M059J (cell line): ENCODE measurements around the gene CDC14B. TPM values are rescaled to one million over a fixed set of nuclear protein-coding genes. Genes with fewer than 3 reads are reported as not detected.

Experiments used
- DNase-seq: peaks from one replicate; pipeline ENCODE4 v3.0.0-alpha.2; 2012; ENCODE audit warnings: low read depth
- total RNA-seq: library from RNA; depleted of rRNA; stranded (reverse); fragments of >200 nt; shearing (Covaris generic); gene quantifications from 2 replicates; pipeline ENCODE4 v1.2.3, GENCODE V29; 2014

Gene CDC14B
- total RNA-seq, 1 experiment from 2014 or later: 28.6 TPM

DNA sequence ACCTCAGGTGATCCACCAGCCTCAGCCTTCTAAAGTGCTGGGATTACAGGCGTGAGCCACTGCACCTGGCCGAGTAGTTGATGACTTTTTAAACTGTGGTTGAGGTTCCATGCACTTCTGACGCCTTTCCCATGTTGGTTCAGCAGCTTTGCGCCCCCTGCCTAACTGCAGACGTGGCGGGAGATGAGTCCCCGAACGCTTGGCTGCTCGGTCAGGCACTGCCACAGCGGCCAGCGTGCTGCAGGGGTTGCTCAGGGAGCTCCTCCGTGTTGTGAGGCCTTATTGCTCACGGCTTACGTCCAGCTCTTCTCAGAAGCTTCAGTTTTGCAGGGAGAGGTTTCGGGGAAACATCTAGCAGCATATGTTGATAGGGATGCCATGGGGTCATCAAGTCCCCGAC, 134.4 kb downstream of the CDC14B start:
- DNase-seq: no peak

DNA sequence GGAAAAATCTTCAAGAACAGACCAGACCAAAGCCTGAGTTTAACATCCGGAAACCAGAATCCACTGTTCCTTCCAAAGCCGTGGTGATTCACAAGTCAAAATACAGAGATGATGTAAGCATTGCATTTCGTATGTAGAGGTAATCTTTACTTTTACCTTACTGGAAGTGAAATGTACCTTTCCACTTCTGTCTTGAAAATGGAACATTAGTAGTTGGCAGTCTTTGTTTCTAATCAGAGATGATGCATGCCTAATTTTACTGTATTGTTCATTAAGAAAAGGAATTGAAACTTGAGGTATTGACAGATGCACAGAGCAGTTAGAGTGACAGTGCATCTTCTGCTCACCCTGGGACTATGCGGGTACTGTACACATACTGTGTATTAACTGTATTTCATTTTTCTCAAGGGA, 135.1 kb downstream of the CDC14B start:
- DNase-seq: peak; percentile 25

- no peak for DNase-seq
Observed at GRCh38 chr9:96483733-96484390, 135.8 kb downstream of the CDC14B start.

DNA sequence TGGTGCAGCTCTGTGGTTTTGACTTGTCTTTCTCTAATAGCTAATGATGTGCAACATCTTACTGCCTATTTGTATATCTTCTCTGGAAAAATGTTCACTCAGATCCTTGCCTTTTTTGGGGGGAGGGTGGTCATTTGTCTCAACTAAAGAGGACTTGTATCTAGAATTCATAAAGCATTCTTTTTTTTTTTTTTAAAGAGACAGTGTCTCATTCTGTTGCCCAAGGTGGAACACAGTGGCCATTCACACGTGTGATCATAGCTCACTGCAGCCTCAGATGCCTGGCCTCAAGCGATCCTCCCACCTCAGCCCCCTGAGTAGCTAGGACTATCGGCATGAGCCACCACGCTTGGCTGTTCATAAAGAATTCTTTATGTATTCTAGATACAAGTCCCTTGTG, 136.4 kb downstream of the CDC14B start:
- no peak for DNase-seq

- DNase-seq: no peak
Observed at GRCh38 chr9:96482476-96482875, 137.2 kb downstream of the CDC14B start.

DNA sequence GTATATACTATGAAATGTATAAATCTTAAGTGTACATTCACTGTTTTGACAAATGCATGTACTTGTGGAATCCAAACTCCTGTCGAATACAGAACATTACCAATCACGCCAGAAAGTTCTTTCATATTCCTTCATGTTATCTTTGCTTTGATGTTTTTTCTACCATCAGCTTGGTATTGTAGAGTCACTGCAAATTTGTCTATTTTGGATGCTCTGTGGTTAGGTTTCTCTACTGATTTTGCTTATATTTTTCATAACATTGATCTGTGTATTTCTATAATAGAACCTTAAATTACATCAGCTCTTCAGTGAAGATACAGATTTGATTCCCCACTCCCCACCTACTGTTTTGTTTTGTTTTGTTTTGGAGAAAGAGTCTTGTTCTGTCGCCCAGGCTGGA, 138.9 kb downstream of the CDC14B start:
- no peak for DNase-seq

DNA sequence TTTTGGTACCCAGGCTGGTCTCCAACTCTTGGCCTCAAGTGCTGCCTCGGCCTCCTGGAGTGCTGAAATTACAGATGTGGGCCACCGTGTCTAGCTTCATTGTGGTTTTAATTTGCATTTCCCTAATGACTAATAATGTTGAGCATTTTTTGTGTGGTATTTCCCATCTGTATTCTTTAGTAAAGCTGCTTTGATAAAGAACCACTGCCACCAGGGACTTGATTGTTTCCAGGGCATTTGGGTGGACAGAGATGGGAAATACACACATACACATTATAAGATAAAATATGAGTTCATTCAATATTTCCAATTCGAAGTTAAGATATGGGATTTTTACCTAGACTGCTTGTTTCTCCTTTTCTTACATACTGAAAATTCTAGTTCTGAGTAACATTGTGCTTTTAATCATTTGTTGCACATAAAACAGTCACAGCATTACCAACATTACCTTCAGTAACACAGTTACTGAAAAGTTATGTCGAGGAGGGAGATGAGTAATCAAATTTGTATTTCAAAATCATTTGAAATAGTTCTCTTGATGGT, 140.7 kb downstream of the CDC14B start:
- peak; percentile 74 for DNase-seq

GRCh38 chr9:96476591-96476990, 143.1 kb downstream of the CDC14B start:
- DNase-seq: peak; percentile 78

DNA sequence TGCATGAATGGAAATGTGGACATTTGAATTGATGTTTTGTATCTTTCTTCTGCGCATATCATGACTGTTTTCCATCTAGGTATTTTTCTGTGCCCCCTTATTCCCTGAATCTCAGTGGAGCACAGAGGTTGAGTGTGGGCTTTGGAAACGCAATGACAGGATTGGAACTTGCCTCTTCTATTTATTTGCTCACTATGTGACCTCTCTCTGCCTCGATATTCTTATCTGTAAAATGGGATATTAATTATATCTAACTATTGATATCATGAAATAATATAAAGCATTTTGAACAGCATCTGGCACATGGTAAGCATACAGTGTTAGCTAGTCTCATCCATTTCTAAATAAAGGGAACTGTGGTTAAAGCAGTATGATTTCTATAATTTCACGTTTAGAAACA, 143.6 kb downstream of the CDC14B start:
- DNase-seq: no peak

DNA sequence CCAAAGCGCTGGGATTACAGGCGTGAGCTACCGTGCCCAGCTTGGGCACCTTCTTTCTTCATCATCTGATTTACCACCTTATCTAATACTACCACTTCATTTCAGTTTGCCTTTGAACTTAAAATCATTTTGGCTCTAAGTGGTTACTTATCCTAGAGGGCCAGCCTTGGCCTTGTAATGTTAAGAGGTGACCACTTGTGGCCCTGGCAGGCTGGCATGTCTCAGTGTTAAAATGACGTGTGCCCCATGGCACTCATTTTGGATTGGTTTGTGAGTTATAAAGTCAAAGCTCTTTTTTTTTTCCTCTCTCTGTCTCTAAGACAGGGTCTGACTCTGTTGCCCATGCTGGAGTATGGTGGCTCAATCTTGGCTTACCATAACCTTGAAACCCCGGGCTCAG, 151.9 kb downstream of the CDC14B start:
- DNase-seq: no peak

- no peak for DNase-seq
Observed at GRCh38 chr9:96464426-96464825, 155.2 kb downstream of the CDC14B start.

DNA sequence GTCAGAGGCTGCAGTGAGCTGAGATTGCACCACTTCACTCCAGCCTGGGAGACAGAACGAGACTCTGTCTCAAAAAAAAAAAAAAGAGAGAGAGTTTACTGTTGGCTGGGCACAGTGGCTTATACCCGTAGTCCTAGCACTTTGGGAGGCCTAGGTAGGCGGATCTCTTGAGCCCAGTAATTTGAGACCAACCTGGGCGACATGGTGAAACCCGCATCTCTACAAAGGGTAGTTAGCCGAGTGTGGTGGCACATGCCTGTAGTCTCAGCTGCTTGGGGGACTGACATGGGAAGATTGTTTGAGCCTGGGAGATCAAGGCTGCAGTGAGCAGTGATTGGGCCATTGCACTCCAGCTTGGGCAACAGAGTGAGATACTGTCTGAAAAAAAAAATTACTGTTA, 157.1 kb downstream of the CDC14B start:
- DNase-seq: no peak

DNA sequence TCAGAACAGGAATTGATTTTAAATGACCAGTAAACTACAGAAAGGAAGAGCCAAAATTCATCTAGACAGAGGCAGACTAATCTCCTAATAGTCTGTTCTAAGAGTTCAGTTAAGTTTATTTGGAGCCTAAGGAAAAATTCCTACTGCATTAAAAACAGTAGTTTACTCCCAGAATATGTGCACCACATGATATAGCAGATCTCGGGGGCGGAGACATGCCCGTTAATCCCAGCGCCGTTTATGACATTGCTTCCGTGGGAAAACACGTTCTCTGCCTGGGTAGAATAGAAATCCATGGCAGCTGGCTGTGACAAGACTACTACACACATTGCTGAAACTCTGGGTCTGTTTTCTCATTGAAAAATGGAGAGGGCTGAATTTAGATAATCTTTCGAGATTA, 158.3 kb downstream of the CDC14B start:
- DNase-seq: no peak

DNA sequence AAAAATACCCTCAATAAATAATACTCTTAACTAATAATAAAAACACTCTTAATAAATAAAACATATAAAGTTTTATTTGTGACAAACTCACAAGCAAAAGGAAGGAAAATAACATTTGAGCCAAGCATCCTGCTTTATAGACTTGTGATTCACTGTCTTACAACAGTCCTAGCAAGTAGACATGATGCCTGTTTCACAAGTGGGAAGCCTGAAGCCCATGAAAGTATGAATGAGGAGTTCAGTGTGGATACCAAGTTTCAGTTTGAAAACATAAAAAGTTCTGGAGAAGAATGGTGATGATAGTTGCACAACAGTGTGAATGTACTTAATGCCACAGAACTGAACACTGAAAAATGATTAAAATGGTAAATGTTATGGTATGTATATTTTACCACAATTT, 158.8 kb downstream of the CDC14B start:
- DNase-seq: no peak

GRCh38 chr9:96460470-96460869, 159.2 kb downstream of the CDC14B start:
- DNase-seq: no peak

- peak; percentile 38 for DNase-seq
Observed at GRCh38 chr9:96459268-96460007, 160.2 kb downstream of the CDC14B start.

DNA sequence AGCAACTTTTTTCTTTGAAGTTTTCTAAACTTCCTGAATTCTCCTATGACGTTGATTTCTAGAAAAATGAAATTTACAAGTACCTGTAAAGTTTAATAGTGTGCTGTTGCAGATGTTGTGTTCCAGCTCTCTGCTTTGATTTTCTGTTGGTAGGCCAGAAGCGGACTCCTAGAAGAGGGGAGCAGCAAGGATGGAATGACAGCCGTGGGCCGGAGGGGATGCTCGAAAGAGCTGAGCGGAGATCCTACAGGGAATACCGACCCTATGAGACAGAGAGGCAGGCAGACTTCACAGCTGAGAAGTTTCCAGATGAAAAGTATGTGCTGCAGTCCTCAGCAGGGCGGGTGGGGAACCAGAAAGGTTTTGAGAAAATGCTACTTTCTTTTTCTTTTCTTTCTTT, 161.4 kb downstream of the CDC14B start:
- no peak for DNase-seq

DNA sequence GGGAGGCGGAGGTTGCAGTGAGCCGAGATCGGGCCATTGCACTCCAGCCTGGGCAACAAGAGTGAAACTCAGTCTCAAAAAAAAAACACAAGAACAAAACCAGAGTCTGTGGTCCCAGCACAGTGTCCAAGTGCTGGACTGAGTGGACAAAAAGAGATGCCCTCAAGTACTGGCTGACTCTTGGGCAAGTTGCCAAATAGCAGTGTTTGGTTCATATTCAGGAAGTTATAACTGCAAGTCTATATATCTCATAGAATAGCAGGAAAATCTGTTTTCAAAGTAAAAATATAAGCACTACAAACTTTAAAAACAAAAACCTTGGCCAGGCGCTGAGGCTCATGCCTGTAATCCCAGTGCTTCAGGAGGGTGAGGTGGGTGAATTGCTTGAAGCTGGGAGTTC, 162.4 kb downstream of the CDC14B start:
- DNase-seq: no peak

- DNase-seq: peak; percentile 59
Observed at GRCh38 chr9:96453625-96454024, 166.0 kb downstream of the CDC14B start.

DNA sequence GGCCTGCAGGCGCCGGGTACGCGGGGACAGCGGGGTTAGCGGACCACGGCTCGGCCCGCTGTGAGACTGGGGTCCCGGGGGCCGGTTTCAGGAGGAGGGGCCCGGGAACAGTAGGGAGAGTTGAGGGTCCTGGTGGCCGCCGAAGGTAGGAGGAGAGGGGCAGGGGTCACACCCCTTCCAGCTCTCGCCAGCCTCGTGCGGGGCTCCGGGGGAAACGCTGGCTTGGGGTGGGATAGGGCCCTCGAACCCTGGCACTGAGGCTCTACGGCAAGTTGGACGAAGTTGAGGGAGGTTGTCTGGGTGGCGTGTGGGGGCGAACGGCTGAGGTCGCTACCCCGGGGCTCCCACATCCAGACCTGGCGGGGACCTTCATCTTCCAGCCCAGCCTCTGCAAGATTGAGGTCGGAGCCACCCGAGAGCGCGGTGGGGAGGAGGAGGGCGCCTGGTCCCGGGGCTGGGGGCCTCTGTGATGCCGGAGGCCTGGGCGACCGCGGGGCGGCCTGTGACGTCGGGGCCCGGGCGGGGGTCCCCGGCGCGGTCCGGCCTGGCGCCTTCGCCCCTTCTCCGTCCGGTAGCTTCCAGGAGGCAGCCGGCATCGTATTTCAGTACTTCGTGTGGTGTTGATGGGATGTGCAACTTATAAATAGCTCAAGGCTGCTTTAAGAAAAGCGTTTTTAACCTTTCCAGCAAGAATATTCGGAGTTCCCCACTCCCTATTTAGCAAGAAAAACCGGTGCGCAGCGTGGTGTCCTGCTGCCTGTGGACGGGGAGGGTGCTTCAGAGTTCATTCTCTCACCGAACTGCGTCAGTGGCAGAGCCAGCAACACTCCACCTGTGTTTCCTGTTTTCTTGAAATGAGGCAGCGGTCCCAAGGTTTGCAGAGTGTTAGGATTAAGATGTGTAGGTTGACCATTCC, 168.8 kb downstream of the CDC14B start:
- DNase-seq: peak; percentile 58
